GM21825 (cell line): Measurements from ENCODE around the gene TAS2R14.

Source experiments
- ATAC-seq: cut with Tn5 transposase; IDR thresholded peaks from one replicate; pipeline ENCODE4 v1.9.1; 2021; ENCODE audit warnings: mild to moderate bottlenecking, moderate library complexity; ENCODE audit not compliant: unreplicated experiment

Gene TAS2R14

GRCh38 chr12:10910380-10910779 lies 28.7 kb downstream of the TAS2R14 start:
- ATAC-seq, result no peak

GRCh38 chr12:10909462-10909861 lies 29.6 kb downstream of the TAS2R14 start, which contains the start of gene TAS2R13:
TSS of gene TAS2R13 (minus strand) at chr12:10909562. CDS start at chr12:10909298, 264 bp downstream.
- ATAC-seq, result no peak

- ATAC-seq, result no peak
Measured at GRCh38 chr12:10904686-10905085, 34.4 kb downstream of the TAS2R14 start.

- ATAC-seq, result no peak
Measured at GRCh38 chr12:10901427-10901826, 37.6 kb downstream of the TAS2R14 start.

- no peak for ATAC-seq
Measured at GRCh38 chr12:10900972-10901371, 38.1 kb downstream of the TAS2R14 start.

- no peak for ATAC-seq
Measured at GRCh38 chr12:10900530-10900929, 38.5 kb downstream of the TAS2R14 start.

- ATAC-seq, result no peak
Measured at GRCh38 chr12:10896854-10897253, 42.2 kb downstream of the TAS2R14 start.

GRCh38 chr12:10891937-10892336 lies 47.1 kb downstream of the TAS2R14 start:
- no peak for ATAC-seq

GRCh38 chr12:10889226-10889625 lies 49.8 kb downstream of the TAS2R14 start:
- no peak for ATAC-seq
